ENCODE results near the gene GNG7.

DNA sequence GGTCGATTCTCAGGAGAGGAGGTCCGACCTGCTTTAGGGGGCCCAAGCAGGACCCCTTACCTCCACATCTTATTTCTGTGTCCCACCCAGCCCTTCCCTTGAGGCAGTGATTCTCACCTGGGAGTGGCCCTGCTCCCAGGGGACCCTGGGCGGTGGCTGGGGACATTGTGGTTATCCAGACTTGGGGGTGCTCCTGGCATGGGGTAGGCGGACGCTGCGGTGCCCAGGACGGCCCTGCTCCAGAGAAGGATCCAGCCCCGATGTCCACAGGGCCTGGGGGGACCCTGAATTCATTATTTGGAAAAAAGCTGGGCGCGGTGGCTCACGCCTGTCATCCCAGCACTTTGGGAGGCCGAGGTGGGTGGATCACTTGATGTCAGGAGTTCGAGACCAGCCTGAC is 142.1 kb downstream of the GNG7 start:
- TF ChIP-seq, protein P1, sequence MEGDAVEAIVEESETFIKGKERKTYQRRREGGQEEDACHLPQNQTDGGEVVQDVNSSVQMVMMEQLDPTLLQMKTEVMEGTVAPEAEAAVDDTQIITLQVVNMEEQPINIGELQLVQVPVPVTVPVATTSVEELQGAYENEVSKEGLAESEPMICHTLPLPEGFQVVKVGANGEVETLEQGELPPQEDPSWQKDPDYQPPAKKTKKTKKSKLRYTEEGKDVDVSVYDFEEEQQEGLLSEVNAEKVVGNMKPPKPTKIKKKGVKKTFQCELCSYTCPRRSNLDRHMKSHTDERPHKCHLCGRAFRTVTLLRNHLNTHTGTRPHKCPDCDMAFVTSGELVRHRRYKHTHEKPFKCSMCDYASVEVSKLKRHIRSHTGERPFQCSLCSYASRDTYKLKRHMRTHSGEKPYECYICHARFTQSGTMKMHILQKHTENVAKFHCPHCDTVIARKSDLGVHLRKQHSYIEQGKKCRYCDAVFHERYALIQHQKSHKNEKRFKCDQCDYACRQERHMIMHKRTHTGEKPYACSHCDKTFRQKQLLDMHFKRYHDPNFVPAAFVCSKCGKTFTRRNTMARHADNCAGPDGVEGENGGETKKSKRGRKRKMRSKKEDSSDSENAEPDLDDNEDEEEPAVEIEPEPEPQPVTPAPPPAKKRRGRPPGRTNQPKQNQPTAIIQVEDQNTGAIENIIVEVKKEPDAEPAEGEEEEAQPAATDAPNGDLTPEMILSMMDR (IDR thresholded peaks at IDR 0.05; ENCODE audit: borderline replicate concordance, extremely low read depth, low read length, poor library complexity, severe bottlenecking): no peak
- TF ChIP-seq EZH2 (IDR thresholded peaks at IDR 0.05; ENCODE audit: borderline replicate concordance, low read depth, low read length, severe bottlenecking): no peak
